HL-60/S4 (cell line): ENCODE data around the gene APLP2.
"Not testable (repeated sequence)": the region's sequence is repeated elsewhere in the genome, so short reads cannot be mapped to it uniquely, and the experiment has no call there.

ENCODE experiments used
- in situ Hi-C: fragments of 300-500 bp; cut with MboI; formaldehyde crosslinking; loops from 2 replicates; pipeline ENCODE4 v1.14.3; 2022; ENCODE audit warnings: low sequenced_read_pairs

Gene APLP2

DNA sequence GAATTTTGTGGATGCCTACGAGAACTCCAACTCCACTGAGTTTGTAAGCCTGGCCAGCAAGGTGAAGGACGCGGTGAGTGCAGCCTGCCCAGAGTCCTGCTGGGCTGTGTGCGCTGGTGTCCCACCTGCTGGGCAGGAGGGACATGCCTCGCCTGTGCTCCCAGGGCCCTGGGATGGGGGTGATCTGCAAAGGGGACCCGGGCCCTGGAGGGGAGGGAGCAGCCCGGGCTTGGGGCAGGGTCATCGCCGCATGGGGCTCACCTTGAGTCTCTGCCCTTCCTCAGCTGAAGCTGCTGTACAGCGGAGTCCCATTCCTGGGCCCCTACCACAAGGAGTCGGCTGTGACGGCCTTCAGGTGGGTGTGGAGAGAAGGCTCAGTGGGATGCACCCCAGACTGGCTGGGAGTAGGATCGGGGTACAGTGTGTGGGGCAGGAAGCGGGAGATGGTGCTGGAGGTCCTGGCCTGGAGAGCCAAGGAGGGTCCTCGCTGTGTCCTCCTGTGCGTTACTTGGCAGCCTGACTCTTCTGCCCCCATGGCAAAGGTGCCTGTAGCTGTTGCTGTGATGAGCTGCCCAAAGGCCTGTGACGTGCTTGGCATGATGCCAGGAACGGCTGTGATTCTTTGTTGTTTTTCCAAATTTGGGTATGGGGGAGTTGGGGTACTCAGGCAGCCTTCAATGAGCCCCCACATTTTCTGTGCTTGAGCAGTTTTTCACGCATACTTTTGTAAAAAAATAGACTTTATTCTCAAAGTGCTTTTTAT is 119.1 kb downstream of the APLP2 start:
- in situ Hi-C loops: no loop called here

- in situ Hi-C loops: no loop called here
These were observed 120.0 kb downstream of the APLP2 start for GRCh38 chr11:130189492-130190210.

DNA sequence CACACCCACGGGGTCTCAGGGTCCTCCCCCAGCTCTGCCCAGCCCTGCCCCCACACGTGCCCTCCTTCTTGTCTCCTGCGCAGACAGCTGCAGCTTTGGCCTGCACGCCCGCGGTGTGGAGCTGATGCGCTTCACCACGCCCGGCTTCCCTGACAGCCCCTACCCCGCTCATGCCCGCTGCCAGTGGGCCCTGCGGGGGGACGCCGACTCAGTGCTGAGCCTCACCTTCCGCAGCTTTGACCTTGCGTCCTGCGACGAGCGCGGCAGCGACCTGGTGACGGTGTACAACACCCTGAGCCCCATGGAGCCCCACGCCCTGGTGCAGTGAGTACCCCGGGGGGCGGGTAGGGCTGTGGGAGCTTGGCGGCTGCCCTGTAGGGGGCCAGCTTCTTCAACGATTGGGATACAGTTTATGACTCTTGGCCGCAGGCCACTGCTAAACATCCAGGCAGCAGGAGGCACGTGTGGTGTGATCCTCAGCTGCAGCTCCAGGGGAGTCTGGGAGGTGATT is 120.7 kb downstream of the APLP2 start:
- in situ Hi-C loops: no loop called here

DNA sequence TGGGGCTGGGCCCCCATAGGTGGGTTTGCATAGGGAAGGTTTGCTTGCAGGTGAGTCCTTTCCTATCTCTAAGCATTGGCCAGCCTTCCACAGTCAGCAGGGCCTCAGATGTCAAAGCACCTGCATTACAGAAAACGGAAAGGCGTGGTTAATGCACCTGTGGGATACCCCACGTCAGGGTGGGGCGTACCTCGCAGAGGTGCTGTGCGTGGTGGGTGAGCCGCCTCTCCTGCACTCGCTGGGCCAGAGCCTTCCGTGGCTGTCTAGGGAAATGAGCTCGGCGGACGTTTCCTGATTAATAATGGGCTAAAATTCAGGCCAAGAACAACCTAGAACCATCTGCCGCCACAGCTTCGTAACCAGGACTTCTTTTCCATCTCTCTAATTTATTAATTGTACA is 122.2 kb downstream of the APLP2 start:
- in situ Hi-C loops: no loop called here

DNA sequence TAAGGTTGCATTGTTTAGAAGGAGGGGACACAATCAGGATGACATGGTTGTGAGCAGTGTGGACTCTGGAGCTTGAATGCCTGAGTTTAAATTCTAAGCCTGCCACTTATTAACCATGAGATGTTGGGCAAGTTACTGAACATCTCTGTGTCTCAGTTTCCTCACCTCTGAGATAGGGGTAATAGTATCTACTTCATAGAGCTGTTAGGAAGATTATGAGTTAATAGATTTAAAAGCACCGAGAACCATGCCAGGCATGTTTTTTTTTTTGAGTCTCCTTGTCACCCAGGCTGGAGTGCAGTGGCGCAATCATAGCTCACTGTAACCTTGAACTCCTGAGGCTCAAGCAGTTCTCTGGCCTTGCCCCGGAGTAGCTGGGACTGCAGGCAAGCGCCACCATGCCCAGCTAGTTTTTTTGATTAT is 123.2 kb downstream of the APLP2 start:
- in situ Hi-C loops: no loop called here

- in situ Hi-C loops: not testable (repeated sequence)
These were observed 123.9 kb downstream of the APLP2 start for GRCh38 chr11:130193551-130193950.
